Small intestine (tissue), 7 donors: ENCODE data around the gene NDUFC2. TPM values are rescaled to one million over a fixed set of nuclear protein-coding genes. Genes with fewer than 3 reads are reported as not detected.
A peak's percentile ranks its signal among the peaks of the same experiment; 100 is the strongest.
"Not testable (repeated sequence)": the region's sequence is repeated elsewhere in the genome, so short reads cannot be mapped to it uniquely, and the experiment has no call there.

Experiments
- DNase-seq, 2 donors: peaks; one replicate each; pipeline versions ENCODE4 v3.0.0 to v3.0.0-alpha.2; 2013
- FAIRE-seq: peaks from 2 replicates; lab custom pipeline; 2012; peaks lifted over from hg19 to GRCh38; lab: Jason Lieb, UNC
- H3K27ac ChIP-seq, 3 donors: one replicate each; pipeline ENCODE4 v1.5.1; 2013; ENCODE audit warnings: low read length in 2 of 3, mild to moderate bottlenecking in 2 of 3, control low read depth in 1 of 3, inconsistent platforms in 1 of 3, low read depth in 1 of 3, moderate library complexity in 1 of 3
- H3K27me3 ChIP-seq, 3 donors: one replicate each; pipeline ENCODE4 v1.6.1; 2013; ENCODE audit warnings: low read length in 3 of 3, inconsistent platforms in 1 of 3; ENCODE audit not compliant: control insufficient read depth in 3 of 3, insufficient read depth in 3 of 3
- H3K36me3 ChIP-seq, 3 donors: one replicate each; pipeline ENCODE4 v1.6.1; 2013; ENCODE audit warnings: low read length in 3 of 3, inconsistent platforms in 1 of 3, low read depth in 1 of 3, mild to moderate bottlenecking in 1 of 3, moderate library complexity in 1 of 3; ENCODE audit not compliant: control insufficient read depth in 3 of 3, insufficient read depth in 2 of 3
- H3K4me1 ChIP-seq, 3 donors: one replicate each; pipeline ENCODE4 v1.6.1; 2013; ENCODE audit warnings: low read length in 2 of 3, inconsistent platforms in 1 of 3, low read depth in 1 of 3, mild to moderate bottlenecking in 1 of 3, moderate library complexity in 1 of 3; ENCODE audit not compliant: control insufficient read depth in 3 of 3, insufficient read depth in 2 of 3
- H3K4me3 ChIP-seq, 3 donors: one replicate each; pipeline ENCODE4 v1.5.1; 2013; ENCODE audit warnings: low read length in 3 of 3, control low read depth in 1 of 3, inconsistent platforms in 1 of 3, low read depth in 1 of 3, mild to moderate bottlenecking in 1 of 3, moderate library complexity in 1 of 3
- H3K9me3 ChIP-seq, 2 donors: one replicate each; pipeline ENCODE4 v1.6.1; 2013; ENCODE audit warnings: low read depth in 1 of 2, low read length in 1 of 2; ENCODE audit not compliant: control insufficient read depth in 2 of 2, insufficient read depth in 1 of 2
- WGBS, 3 donors: extraction: QIAGEN DNeasy Blood & Tissue Kit; methylation state at CpG; one replicate each; pipeline ENCODE4 v1.1.7; 2013; 5-methylcytosine and 5-hydroxymethylcytosine counted together
- polyA plus RNA-seq, 4 donors: library from polyadenylated mRNA; stranded (reverse) in 3 of 4; unstranded in 1 of 4; fragments of 200-250 nt in 3 of 4; fragments of 120-200 nt in 1 of 4; gene quantifications; one replicate each; pipeline versions ENCODE4 v1.2.1 to v1.2.3, GENCODE V29; 2013
- donor health status: healthy with polysubstance abuse.
- donor health status: control.
- donor health status: control.
- donor health status: Bipolar disorder and iron deficiency.
- donor health status: healthy.

The NDUFC2 gene
- polyA plus RNA-seq, 4 donors, result 172 to 381 (median 178) TPM

- WGBS, 3 donors, result 49 to 78% (median 69%) methylated on average over 9 of the region's 9 CpGs
- not testable (repeated sequence) for FAIRE-seq
These were observed 51.2 kb downstream of the NDUFC2 start for GRCh38 chr11:78028423-78028822.

DNA sequence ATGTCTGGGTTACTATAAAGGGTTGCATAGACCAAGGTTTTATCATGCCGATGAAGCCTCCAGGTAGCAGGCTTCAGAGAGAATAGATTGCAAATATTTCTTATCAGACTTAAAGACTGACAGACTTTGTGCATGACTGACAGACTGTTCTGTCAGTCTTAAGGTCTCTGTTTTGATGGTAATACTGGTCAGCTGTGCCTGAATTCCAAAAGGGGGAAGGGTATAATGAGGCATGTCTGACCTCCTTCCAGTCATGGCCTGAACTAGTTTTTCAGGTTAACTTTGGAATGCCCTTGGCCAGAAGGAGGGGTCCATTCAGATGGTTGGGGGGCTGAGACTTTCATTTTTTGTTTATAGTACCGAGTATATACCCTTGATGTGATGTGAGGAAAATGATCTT, 51.9 kb downstream of the NDUFC2 start:
- 87 to 94% (median 92%) methylated on average over 2 of the region's 2 CpGs for WGBS, 3 donors
- FAIRE-seq (no peak), DNase-seq (no peak)
- H3K4me1 ChIP-seq, result peaks cover 0 to 8% (median 2%) of the 10 kb centered on the region in 3 donors
- no peak overlapping the region for H3K4me3 ChIP-seq
- no peak overlapping the region for H3K27ac ChIP-seq
- H3K27me3 ChIP-seq, result no peaks in the 10 kb centered on the region
- no peaks in the 10 kb centered on the region for H3K9me3 ChIP-seq
- H3K36me3 ChIP-seq, result no peaks in the 10 kb centered on the region

More at GRCh38 chr11:78028423-78028822, 51.2 kb downstream of the NDUFC2 start:
- DNase-seq, result peak in 1 of 2 donors; percentile 34
- not testable (repeated sequence) for H3K4me1 ChIP-seq, H3K9me3 ChIP-seq, H3K36me3 ChIP-seq, H3K27ac ChIP-seq, H3K4me3 ChIP-seq, H3K27me3 ChIP-seq

DNA sequence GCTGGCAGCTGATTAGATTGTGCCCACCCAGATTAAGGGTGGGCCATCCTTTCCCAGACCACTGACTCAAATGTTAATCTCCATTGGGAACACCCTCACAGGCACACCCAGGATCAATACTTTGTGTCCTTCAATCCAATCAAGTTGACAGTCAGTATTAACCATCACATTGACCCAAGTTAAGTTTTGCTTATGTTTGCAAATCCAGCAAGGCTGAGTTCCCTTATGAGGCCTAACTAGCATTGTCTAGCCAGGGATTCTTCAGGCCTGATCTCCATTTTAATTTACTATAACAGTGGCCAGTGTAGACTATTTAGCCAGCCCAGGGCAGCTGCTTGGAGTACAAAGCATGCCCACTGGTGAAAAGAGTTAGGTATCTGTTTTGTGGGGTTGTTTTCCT, 54.3 kb downstream of the NDUFC2 start:
- Histone ChIP-seq H3K9me3 (no peaks in the 10 kb centered on the region), H3K36me3 (no peaks in the 10 kb centered on the region), H3K4me1 (peaks cover 0 to 4% (median 0%) of the 10 kb centered on the region in 3 donors), H3K27ac (no peak overlapping the region), H3K4me3 (no peak overlapping the region), H3K27me3 (no peaks in the 10 kb centered on the region)
- FAIRE-seq, result no peak
- no peak for DNase-seq

DNA sequence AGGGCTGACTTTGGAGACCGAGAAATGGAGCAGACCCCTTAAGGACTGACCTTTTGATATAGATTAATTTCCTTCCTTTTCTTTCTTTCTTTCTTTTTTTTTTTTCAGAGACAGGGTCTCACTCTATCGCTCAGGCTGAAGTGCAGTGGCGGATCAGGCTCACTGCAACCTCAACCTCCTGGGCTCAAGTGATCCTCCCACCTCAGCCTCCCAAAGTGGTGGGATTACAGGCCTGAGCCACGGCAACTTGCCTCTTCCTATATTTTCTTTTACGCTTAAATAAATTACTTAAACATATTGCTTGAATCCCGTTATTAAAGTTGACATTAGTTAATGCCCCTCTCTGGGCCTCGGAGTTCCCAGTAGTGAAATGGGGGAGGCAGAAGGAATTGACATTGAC, 56.2 kb downstream of the NDUFC2 start:
- Histone ChIP-seq H3K27me3 (no peaks in the 10 kb centered on the region), H3K9me3 (no peaks in the 10 kb centered on the region), H3K36me3 (no peaks in the 10 kb centered on the region), H3K27ac (peak overlapping the region in 1 of 3 donors; percentile 65), H3K4me3 (peak overlapping the region in 2 of 3 donors; percentile 52 to 69), H3K4me1 (no peaks in the 10 kb centered on the region)
- 48 to 71% (median 57%) methylated on average over 6 to 7 of the region's 7 CpGs for WGBS, 3 donors
- no peak for FAIRE-seq
- no peak for DNase-seq

DNA sequence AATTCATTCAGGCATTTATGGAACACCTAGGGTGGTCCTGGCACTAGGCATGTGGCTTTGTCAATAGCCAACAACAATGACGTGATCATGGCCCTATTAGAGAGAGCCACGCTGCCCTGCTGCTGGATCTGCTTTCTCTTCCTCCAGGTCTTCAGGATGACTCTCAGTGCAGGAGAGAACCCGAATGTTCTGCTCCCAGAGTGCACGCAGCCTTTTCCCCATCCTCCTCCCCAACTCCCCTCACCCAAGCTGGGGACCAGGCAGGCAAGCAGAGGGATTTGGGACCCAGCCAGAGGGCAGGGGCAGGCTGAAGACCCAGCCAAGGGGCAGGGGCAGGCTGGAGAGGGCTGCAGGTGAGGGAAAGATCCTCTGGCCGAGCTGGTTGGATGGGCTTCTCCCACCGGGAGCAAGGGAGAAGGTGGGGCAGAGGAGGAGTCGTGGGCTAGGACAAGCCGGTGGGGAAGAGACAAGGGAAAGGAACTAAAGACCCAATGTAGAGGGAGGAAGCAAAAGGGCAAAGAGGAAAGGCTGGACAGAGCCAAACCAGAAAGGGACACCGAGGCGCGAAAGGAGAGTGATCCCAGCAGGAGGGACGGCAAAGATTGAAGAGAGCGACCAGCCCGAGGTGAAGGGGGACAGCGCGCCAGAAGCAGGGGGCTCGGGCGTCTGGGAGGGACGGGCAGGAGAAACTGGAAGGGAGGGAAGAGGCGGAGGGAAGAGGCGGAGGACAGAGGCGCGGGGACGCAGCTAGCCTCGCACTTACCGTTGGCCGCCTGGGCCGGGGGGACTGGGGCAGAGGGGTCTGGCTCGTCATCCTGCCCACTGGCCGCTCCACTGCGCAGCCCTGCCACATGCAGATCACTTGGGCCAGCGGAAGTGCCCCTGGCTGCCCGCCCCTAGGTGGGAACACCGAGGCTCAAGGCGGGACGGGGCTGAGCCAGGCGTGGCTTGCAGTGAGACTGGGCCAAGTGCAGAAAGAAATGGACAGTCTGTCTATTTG, 57.0 kb downstream of the NDUFC2 start, which contains the start of gene KCTD14:
Gene KCTD14 (minus strand): TSS at position 880 of the 1,000 bp plus-strand sequence. CDS start 27 bp downstream, at position 853.
- Histone ChIP-seq H3K9me3 (no peaks in the 10 kb centered on the region), H3K27ac (peak within 1 kb of the TSS in 2 of 3 donors; percentile 24 to 65), H3K27me3 (no peaks in the 10 kb centered on the region), H3K4me1 (no peaks in the 10 kb centered on the region), H3K36me3 (no peaks in the 10 kb centered on the region), H3K4me3 (peak within 1 kb of the TSS; percentile 35 to 69 (median 52))
- FAIRE-seq, result no peak
- WGBS, 3 donors, result 8 to 14% (median 13%) methylated on average over 31 to 37 of the region's 37 CpGs
- peak; percentile 63 for DNase-seq

DNA sequence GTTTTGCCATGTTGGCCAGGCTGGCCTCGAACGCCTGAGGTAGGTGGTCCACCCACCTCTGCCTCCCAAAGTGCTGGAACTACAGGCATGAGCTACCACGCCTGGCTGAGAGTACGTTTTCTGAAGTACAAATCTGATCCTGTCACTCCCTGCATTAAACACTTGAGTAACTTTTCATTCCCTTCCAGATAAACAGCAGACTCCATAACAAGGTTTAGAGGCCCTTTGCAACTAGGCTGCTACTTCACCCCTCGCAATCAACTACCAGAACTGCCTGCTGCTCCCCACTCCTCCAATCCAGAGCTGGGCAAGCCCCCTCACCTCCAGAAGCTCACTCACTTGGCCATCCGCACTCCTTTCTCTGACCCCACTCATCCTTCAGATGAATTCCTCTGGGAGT, 58.1 kb downstream of the NDUFC2 start:
- H3K4me3 ChIP-seq, result no peak overlapping the region
- no peak for FAIRE-seq

GRCh38 chr11:78020246-78020645, 59.4 kb downstream of the NDUFC2 start:
- no peak overlapping the region for H3K4me3 ChIP-seq
- FAIRE-seq (no peak), DNase-seq (no peak)
- no peaks in the 10 kb centered on the region for H3K9me3 ChIP-seq
- H3K36me3 ChIP-seq, result peaks cover 0 to 7% (median 0%) of the 10 kb centered on the region in 3 donors
- H3K27me3 ChIP-seq, result no peaks in the 10 kb centered on the region
- no peak overlapping the region for H3K27ac ChIP-seq
- WGBS, 3 donors, result 34 to 36% (median 35%) methylated on average over 3 of the region's 3 CpGs
- no peaks in the 10 kb centered on the region for H3K4me1 ChIP-seq

More for the DNA sequence above, 58.1 kb downstream of the NDUFC2 start:
- Histone ChIP-seq H3K36me3 (peaks cover 0 to 5% (median 0%) of the 10 kb centered on the region in 3 donors), H3K9me3 (no peaks in the 10 kb centered on the region), H3K27ac (peak overlapping the region in 1 of 3 donors; percentile 65), H3K4me1 (no peaks in the 10 kb centered on the region), H3K27me3 (no peaks in the 10 kb centered on the region)
- WGBS, 3 donors, result 51 to 82% (median 61%) methylated on average over 6 of the region's 6 CpGs
- DNase-seq, result no peak

- Histone ChIP-seq H3K9me3 (no peaks in the 10 kb centered on the region), H3K4me1 (no peaks in the 10 kb centered on the region), H3K27ac (no peak overlapping the region), H3K4me3 (no peak overlapping the region), H3K36me3 (peaks cover 0 to 7% (median 0%) of the 10 kb centered on the region in 3 donors), H3K27me3 (no peaks in the 10 kb centered on the region)
- no peak for FAIRE-seq
- peak in 1 of 2 donors; percentile 21 for DNase-seq
- 48 to 60% (median 58%) methylated on average over 4 of the region's 4 CpGs for WGBS, 3 donors
These were observed 59.9 kb downstream of the NDUFC2 start for GRCh38 chr11:78019808-78020207.
